HEK293 (cell line): ENCODE data around the gene GPRC5D.

Experiments used
- BCL11A ChIP-seq: fragments of 450-650 bp; formaldehyde crosslinking; IDR thresholded peaks from 2 replicates; pipeline ENCODE4 v1.5.1; 2016; ENCODE audit warnings: low read depth, missing biosample characterization, missing genetic modification characterization
- WT1 ChIP-seq: fragments of 450-650 bp; formaldehyde crosslinking; IDR thresholded peaks from 2 replicates; pipeline ENCODE4 v1.5.1; 2016; ENCODE audit warnings: missing biosample characterization, missing genetic modification characterization
- ZNF112 ChIP-seq: fragments of 450-650 bp; formaldehyde crosslinking; IDR thresholded peaks from 2 replicates; pipeline ENCODE4 v1.5.0; 2017; ENCODE audit warnings: missing biosample characterization, missing genetic modification characterization

The GPRC5D gene

DNA sequence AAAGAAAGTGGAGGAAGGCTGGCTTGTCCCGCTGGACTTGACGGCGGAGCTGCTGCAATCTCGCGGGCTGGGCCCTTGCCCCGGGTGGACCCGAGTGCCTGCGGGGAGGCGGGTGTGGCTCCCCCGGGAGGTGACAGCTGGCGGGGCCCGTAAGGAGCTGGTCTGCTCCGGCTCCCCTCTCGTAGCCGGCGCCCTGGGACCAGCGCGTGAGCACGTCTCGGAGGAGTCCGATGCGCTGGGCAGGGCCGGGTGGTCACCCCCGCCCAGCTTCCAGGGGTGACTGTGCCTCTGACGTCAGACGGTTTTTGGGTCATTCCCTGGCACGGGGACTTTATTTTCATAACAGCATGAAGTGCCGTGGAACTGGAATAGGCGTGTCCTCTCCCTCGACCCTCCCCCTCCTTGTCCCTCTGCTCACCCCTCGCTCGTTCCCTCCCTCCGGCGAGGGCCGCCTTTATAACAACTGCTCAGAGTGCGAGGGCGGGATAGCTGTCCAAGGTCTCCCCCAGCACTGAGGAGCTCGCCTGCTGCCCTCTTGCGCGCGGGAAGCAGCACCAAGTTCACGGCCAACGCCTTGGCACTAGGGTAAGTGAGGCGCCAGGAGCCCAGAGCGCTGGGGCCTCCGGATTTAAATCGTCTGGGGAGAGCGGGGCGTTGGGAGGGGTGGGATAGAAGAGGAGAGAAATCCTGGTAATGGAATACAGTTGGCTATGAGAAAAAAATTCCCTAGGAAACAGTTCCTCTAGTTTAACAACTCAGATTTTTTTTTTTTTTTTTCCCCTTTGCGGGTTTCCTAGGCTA, 60.7 kb downstream of the GPRC5D start, which contains the start of gene GPRC5A (continued):
- no peak for TF ChIP-seq ZNF112
- peak; percentile 87 for TF ChIP-seq WT1 (tag by site-specific recombination)
- 0 out of 2 replicates have a peak, but pooled peaks have one; percentile 60 for TF ChIP-seq BCL11A (tag by site-specific recombination)
- TF ChIP-seq, all 188 proteins: peak for 73
